B cell (primary cell): ENCODE results near the gene ODC1.

Source experiments
- EZH2 ChIP-seq: IDR thresholded peaks from 2 replicates; pipeline ENCODE4 v1.6.1; 2012; ENCODE audit warnings: borderline replicate concordance, low read depth, mild to moderate bottlenecking, moderate library complexity, low read length; ENCODE audit not compliant: insufficient read depth, poor library complexity, severe bottlenecking
- TF ChIP-seq, protein P1 (sequence below): fragments of 200-600 bp; IDR thresholded peaks from one replicate; pipeline ENCODE4 v1.8.0; 2022; ENCODE audit warnings: antibody characterized with exemption, mild to moderate bottlenecking

DNA sequence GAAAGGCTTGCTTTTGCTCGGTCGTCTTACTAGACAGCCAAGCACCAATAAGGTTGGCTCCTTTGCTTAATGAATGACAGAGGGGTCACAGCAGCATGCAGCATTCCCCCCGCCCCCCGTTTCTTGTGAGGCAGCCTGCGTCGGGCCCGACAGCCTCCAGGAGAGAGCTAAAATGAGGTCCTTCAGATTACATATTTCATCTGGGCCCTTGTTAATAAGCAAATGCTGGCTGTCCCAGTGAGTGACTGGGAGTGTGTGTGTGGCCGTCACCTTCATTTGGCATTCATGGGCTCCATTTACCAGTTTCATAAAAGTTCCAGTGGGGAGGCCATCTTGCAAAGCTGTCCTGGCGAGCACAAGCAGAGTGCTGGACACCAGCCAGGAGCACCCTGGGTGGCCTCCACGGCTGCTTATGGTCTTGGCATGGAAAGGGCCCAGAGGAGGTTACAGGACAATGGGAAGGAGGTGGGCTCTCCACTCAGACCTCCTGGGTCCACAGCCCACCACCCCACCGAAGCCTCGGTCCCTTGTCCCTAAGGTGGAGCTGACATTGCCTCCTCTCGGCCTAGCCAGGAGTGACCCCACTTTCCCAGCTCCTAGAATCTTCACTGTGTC lies 37.2 kb downstream of the ODC1 start:
- TF ChIP-seq EZH2: no peak
- TF ChIP-seq, protein P1, sequence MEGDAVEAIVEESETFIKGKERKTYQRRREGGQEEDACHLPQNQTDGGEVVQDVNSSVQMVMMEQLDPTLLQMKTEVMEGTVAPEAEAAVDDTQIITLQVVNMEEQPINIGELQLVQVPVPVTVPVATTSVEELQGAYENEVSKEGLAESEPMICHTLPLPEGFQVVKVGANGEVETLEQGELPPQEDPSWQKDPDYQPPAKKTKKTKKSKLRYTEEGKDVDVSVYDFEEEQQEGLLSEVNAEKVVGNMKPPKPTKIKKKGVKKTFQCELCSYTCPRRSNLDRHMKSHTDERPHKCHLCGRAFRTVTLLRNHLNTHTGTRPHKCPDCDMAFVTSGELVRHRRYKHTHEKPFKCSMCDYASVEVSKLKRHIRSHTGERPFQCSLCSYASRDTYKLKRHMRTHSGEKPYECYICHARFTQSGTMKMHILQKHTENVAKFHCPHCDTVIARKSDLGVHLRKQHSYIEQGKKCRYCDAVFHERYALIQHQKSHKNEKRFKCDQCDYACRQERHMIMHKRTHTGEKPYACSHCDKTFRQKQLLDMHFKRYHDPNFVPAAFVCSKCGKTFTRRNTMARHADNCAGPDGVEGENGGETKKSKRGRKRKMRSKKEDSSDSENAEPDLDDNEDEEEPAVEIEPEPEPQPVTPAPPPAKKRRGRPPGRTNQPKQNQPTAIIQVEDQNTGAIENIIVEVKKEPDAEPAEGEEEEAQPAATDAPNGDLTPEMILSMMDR: no peak
